ENCODE data around the gene MXI1.
"Not testable (repeated sequence)": the region's sequence is repeated elsewhere in the genome, so short reads cannot be mapped to it uniquely, and the experiment has no call there.

DNA sequence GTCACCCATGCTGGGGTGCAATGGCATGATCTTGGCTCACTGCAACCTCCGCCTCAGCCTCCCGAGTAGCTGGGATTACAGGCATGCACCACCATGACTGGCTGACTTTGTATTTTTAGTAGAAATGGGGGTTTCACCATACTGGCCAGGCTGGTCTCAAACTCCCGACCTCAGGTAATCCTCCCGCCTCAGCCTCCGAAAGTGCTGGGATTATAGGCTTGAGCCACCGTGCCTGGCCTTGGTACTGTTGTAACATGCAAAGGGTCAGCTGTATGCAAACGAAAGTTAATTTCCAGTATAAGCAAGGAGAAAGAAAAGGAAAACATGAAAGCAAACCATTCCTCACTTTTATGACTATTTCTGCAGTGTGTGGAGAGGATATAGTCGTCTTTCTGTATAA lies 6.4 kb upstream of the MXI1 start:
- TF ChIP-seq, protein P1, sequence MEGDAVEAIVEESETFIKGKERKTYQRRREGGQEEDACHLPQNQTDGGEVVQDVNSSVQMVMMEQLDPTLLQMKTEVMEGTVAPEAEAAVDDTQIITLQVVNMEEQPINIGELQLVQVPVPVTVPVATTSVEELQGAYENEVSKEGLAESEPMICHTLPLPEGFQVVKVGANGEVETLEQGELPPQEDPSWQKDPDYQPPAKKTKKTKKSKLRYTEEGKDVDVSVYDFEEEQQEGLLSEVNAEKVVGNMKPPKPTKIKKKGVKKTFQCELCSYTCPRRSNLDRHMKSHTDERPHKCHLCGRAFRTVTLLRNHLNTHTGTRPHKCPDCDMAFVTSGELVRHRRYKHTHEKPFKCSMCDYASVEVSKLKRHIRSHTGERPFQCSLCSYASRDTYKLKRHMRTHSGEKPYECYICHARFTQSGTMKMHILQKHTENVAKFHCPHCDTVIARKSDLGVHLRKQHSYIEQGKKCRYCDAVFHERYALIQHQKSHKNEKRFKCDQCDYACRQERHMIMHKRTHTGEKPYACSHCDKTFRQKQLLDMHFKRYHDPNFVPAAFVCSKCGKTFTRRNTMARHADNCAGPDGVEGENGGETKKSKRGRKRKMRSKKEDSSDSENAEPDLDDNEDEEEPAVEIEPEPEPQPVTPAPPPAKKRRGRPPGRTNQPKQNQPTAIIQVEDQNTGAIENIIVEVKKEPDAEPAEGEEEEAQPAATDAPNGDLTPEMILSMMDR (conservative IDR thresholded peaks at IDR 0.05): not testable (repeated sequence)
- not testable (repeated sequence) for TF ChIP-seq EZH2 (IDR thresholded peaks at IDR 0.05; ENCODE audit: low read depth)

All from PC-9 (cell line).